Mesenchymal stem cell (in vitro differentiated cells and primary cell): ENCODE results near the gene RAD51B.

Source experiments
- DNase-seq: peaks from one replicate; pipeline ENCODE4 v3.0.0-alpha.2; 2013
- H2AFZ ChIP-seq: one replicate; pipeline ENCODE4 v1.6.1; 2013; ENCODE audit warnings: low read depth, mild to moderate bottlenecking, control low read depth, inconsistent platforms, low read length, moderate library complexity
- H2AK5ac ChIP-seq: 2 replicates; pipeline ENCODE4 v1.6.1; 2013; ENCODE audit warnings: low read length, moderate library complexity, mild to moderate bottlenecking, inconsistent platforms; ENCODE audit not compliant: severe bottlenecking
- H2BK120ac ChIP-seq: one replicate; pipeline ENCODE4 v1.6.1; 2013; ENCODE audit warnings: low read depth, mild to moderate bottlenecking, inconsistent platforms, low read length, moderate library complexity
- H2BK12ac ChIP-seq, 2 experiments: one replicate each; pipeline ENCODE4 v1.6.1; 2013; ENCODE audit warnings: inconsistent platforms in 2 of 2, low read length in 2 of 2, mild to moderate bottlenecking in 2 of 2, moderate library complexity in 2 of 2, control low read depth in 1 of 2
- H2BK15ac ChIP-seq: one replicate; pipeline ENCODE4 v1.6.1; 2013; ENCODE audit warnings: mild to moderate bottlenecking, low read depth, inconsistent platforms; ENCODE audit not compliant: poor library complexity, severe bottlenecking
- H2BK5ac ChIP-seq: 2 replicates; pipeline ENCODE4 v1.6.1; 2013; ENCODE audit warnings: low read depth, mild to moderate bottlenecking, low read length, control low read depth, inconsistent platforms; ENCODE audit not compliant: poor library complexity, severe bottlenecking
- H3K14ac ChIP-seq, 2 experiments: one replicate each; pipeline ENCODE4 v1.6.1; 2013; ENCODE audit warnings: inconsistent platforms in 2 of 2, low read length in 2 of 2, control low read depth in 1 of 2, mild to moderate bottlenecking in 1 of 2, moderate library complexity in 1 of 2
- H3K18ac ChIP-seq, 2 experiments: one replicate each; pipeline ENCODE4 v1.6.1; 2013; ENCODE audit warnings: inconsistent platforms in 2 of 2, low read length in 2 of 2, control low read depth in 1 of 2, low read depth in 1 of 2, mild to moderate bottlenecking in 1 of 2
- H3K23ac ChIP-seq, 2 experiments: one replicate each; pipeline ENCODE4 v1.6.1; 2013; ENCODE audit warnings: inconsistent platforms in 2 of 2, low read length in 2 of 2, mild to moderate bottlenecking in 2 of 2, moderate library complexity in 2 of 2, control low read depth in 1 of 2
- H3K27ac ChIP-seq: 2 replicates; pipeline ENCODE4 v1.5.1; 2013; ENCODE audit warnings: mild to moderate bottlenecking, moderate library complexity, low read length, control low read depth, inconsistent platforms; ENCODE audit not compliant: poor library complexity, severe bottlenecking
- H3K27me3 ChIP-seq, 2 experiments: 2 replicates each; pipeline versions ENCODE4 v1.6.1 to v1.7.0; 2013; ENCODE audit warnings: low read length in 2 of 2, mild to moderate bottlenecking in 2 of 2, moderate library complexity in 2 of 2, control low read depth in 1 of 2, inconsistent platforms in 1 of 2; ENCODE audit not compliant: control insufficient read depth in 1 of 2, insufficient read depth in 1 of 2
- H3K36me3 ChIP-seq, 2 experiments: 2 replicates each; pipeline versions ENCODE4 v1.6.1 to v1.7.0; 2013; ENCODE audit warnings: low read length in 2 of 2, control low read depth in 1 of 2, inconsistent platforms in 1 of 2, low read depth in 1 of 2, mild to moderate bottlenecking in 1 of 2; ENCODE audit not compliant: insufficient read depth in 2 of 2, control insufficient read depth in 1 of 2
- H3K4ac ChIP-seq, 2 experiments: one replicate each; pipeline ENCODE4 v1.6.1; 2013; ENCODE audit warnings: inconsistent platforms in 2 of 2, low read length in 2 of 2, mild to moderate bottlenecking in 2 of 2, moderate library complexity in 2 of 2, control low read depth in 1 of 2, low read depth in 1 of 2
- H3K4me1 ChIP-seq: 2 replicates; pipeline ENCODE4 v1.6.1; 2013; ENCODE audit warnings: low read depth, low read length, control low read depth; ENCODE audit not compliant: control insufficient read depth, insufficient read depth
- H3K4me2 ChIP-seq: 2 replicates; pipeline ENCODE4 v1.6.1; 2013; ENCODE audit warnings: low read length, mild to moderate bottlenecking, inconsistent platforms; ENCODE audit not compliant: poor library complexity, severe bottlenecking
- H3K4me3 ChIP-seq, 2 experiments: 2 replicates each; pipeline versions ENCODE4 v1.5.1 to v1.7.0; 2013; ENCODE audit warnings: low read length in 2 of 2, mild to moderate bottlenecking in 2 of 2, control low read depth in 1 of 2, low read depth in 1 of 2; ENCODE audit not compliant: insufficient read depth in 1 of 2
- H3K79me1 ChIP-seq: replicated peaks from 2 replicates; pipeline ENCODE4 v1.6.1; 2013; ENCODE audit warnings: mild to moderate bottlenecking, control low read depth, low read length, inconsistent platforms; ENCODE audit not compliant: poor library complexity, severe bottlenecking
- H3K9ac ChIP-seq: 2 replicates; pipeline ENCODE4 v1.7.0; 2013; ENCODE audit warnings: mild to moderate bottlenecking, low read length, moderate library complexity
- H3K9me3 ChIP-seq: 2 replicates; pipeline ENCODE4 v1.7.0; 2013; ENCODE audit warnings: mild to moderate bottlenecking, low read length; ENCODE audit not compliant: control insufficient read depth
- H4K8ac ChIP-seq: one replicate; pipeline ENCODE4 v1.6.1; 2013; ENCODE audit warnings: inconsistent platforms, mild to moderate bottlenecking, low read length, moderate library complexity
- H4K91ac ChIP-seq: one replicate; pipeline ENCODE4 v1.6.1; 2013; ENCODE audit warnings: mild to moderate bottlenecking, low read length, inconsistent platforms
- WGBS: methylation state at CpG from one replicate; pipeline ENCODE4 v1.1.7; 2013; ENCODE audit warnings: mixed read lengths; 5-methylcytosine and 5-hydroxymethylcytosine counted together

The RAD51B gene

GRCh38 chr14:67934087-67934486, 114.5 kb downstream of the RAD51B start:
- 5% methylated on average over 1 of the region's 1 CpG for WGBS
- Histone ChIP-seq H3K79me1 (peaks cover 10% of the 10 kb centered on the region), H2BK5ac (no peak overlapping the region)

GRCh38 chr14:67934862-67935261, 115.3 kb downstream of the RAD51B start:
- Histone ChIP-seq H2BK5ac (no peak overlapping the region), H3K79me1 (peaks cover 10% of the 10 kb centered on the region), H3K4me1 (peaks cover 2% of the 10 kb centered on the region), H3K36me3 (no peaks in the 10 kb centered on the region), H3K23ac (no peak overlapping the region), H2AFZ (no peak overlapping the region), H3K14ac (no peak overlapping the region), H2AK5ac (peak overlapping the region; percentile 20), H3K9me3 (peaks cover under 1% of the 10 kb centered on the region), H2BK15ac (no peak overlapping the region), H2BK12ac (no peak overlapping the region), H3K9ac (peak overlapping the region; percentile 77), H3K4ac (peak overlapping the region in 1 of 2 experiments; percentile 69), H3K27ac (no peak overlapping the region), H2BK120ac (no peak overlapping the region), H3K4me3 (no peak overlapping the region), H4K91ac (no peak overlapping the region), H3K27me3 (no peaks in the 10 kb centered on the region), H3K4me2 (no peak overlapping the region), H4K8ac (no peak overlapping the region), H3K18ac (no peak overlapping the region)
- no peak for DNase-seq
- WGBS: 94% methylated on average over 1 of the region's 1 CpG

More at GRCh38 chr14:67934087-67934486, 114.5 kb downstream of the RAD51B start:
- Histone ChIP-seq H3K4me1 (peaks cover 2% of the 10 kb centered on the region), H4K8ac (no peak overlapping the region), H3K4ac (no peak overlapping the region), H2BK12ac (no peak overlapping the region), H3K9ac (peak overlapping the region; percentile 77), H4K91ac (no peak overlapping the region), H3K18ac (no peak overlapping the region), H2BK15ac (no peak overlapping the region), H2BK120ac (no peak overlapping the region), H3K4me2 (no peak overlapping the region), H3K9me3 (peaks cover 7% of the 10 kb centered on the region), H3K27me3 (no peaks in the 10 kb centered on the region), H3K23ac (no peak overlapping the region), H2AFZ (no peak overlapping the region), H3K4me3 (no peak overlapping the region), H3K14ac (no peak overlapping the region), H3K27ac (no peak overlapping the region), H3K36me3 (no peaks in the 10 kb centered on the region), H2AK5ac (no peak overlapping the region)
- DNase-seq: peak; percentile 85

- Histone ChIP-seq H3K4ac (peak overlapping the region in 1 of 2 experiments; percentile 58), H3K14ac (no peak overlapping the region), H2BK12ac (no peak overlapping the region), H3K18ac (no peak overlapping the region), H3K79me1 (peaks cover 10% of the 10 kb centered on the region), H2BK120ac (peak overlapping the region; percentile 43), H2AK5ac (no peak overlapping the region), H4K91ac (no peak overlapping the region), H3K27ac (no peak overlapping the region), H3K36me3 (no peaks in the 10 kb centered on the region), H3K4me1 (peaks cover 2% of the 10 kb centered on the region), H3K27me3 (no peaks in the 10 kb centered on the region), H2BK5ac (no peak overlapping the region), H2BK15ac (peak overlapping the region; percentile 67), H3K9me3 (no peaks in the 10 kb centered on the region), H3K9ac (no peak overlapping the region), H4K8ac (no peak overlapping the region), H2AFZ (no peak overlapping the region), H3K4me3 (no peak overlapping the region), H3K4me2 (no peak overlapping the region), H3K23ac (no peak overlapping the region)
- no peak for DNase-seq
- 90% methylated on average over 2 of the region's 2 CpGs for whole genome bisulfite sequencing
These were observed 115.8 kb downstream of the RAD51B start for GRCh38 chr14:67935371-67935770.

GRCh38 chr14:67938071-67938470, 118.5 kb downstream of the RAD51B start:
- WGBS: 68% methylated on average over 2 of the region's 2 CpGs
- Histone ChIP-seq H3K36me3 (no peaks in the 10 kb centered on the region), H3K4me3 (no peak overlapping the region), H2BK120ac (no peak overlapping the region), H2AFZ (no peak overlapping the region), H3K23ac (no peak overlapping the region), H4K91ac (no peak overlapping the region), H2BK5ac (no peak overlapping the region), H2BK12ac (no peak overlapping the region), H3K27ac (no peak overlapping the region), H2AK5ac (peak overlapping the region; percentile 58), H3K27me3 (no peaks in the 10 kb centered on the region), H3K9me3 (no peaks in the 10 kb centered on the region), H4K8ac (no peak overlapping the region), H3K4ac (no peak overlapping the region), H3K4me2 (no peak overlapping the region), H3K18ac (no peak overlapping the region), H3K79me1 (peaks cover 5% of the 10 kb centered on the region), H3K14ac (no peak overlapping the region), H2BK15ac (no peak overlapping the region), H3K9ac (peak overlapping the region; percentile 33), H3K4me1 (peaks cover 2% of the 10 kb centered on the region)
- DNase-seq: no peak
